GM18499 (cell line): ENCODE results near the gene MYLIP.

ENCODE experiments used
- ATAC-seq: cut with Tn5 transposase; IDR thresholded peaks from one replicate; pipeline ENCODE4 v1.9.1; 2021; ENCODE audit warnings: moderate number of reproducible peaks; ENCODE audit not compliant: insufficient read depth, unreplicated experiment

MYLIP gene

DNA sequence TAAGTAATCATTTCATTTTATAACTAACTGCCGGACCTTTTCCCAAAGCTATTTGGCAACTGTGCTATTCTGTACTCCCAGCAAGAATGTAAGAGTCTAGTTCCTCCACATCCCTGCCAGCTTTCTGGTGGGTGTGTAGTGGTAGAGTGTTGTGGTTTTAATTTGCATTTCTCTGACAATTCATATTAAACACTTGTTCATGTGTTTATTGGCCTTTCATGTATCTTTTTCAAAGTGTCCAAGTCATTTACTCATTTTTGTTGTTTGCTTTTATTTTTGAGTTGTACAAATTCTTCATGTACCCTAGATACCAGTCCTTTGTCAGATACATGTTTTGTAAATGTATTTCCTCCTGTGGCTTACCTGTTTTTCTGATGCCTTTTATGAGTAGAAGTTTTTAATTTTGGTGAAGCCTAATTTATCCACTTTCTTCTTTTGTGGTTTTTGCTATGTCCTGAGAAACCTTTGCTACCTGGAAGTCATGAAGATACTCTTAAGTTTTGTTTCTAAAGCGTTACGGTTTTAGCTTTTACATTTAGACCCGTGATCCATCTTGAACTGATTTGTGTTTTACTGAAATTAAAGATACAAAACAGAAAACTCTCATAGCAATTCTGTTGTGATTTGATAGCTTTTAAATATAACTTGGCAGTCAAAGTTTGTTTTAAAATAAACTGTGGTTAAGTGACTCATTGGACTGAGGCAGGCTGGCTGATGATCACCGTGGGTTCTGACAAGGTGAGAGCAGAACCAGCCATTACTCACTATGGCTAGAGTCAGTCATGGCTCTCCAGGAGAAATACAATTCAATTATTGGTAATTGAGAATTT lies 8.0 kb downstream of the MYLIP start:
- no peak for ATAC-seq

DNA sequence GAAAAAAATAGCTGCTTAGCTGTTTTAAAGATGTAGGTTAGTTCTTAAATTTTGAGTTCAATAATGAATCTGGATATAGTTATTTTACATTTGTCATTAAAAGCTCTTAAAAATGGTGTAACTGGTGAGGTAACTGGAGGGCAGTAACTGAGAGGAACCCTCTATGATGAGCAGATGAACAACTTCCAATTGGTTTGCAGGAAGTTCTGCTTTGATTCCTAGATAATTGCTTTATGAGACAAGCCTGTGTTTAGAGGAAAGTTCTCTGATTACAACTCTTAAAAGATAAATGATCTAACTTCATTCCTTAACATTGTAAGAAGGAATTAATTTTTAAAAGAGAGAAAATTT lies 8.5 kb downstream of the MYLIP start:
- ATAC-seq = no peak

DNA sequence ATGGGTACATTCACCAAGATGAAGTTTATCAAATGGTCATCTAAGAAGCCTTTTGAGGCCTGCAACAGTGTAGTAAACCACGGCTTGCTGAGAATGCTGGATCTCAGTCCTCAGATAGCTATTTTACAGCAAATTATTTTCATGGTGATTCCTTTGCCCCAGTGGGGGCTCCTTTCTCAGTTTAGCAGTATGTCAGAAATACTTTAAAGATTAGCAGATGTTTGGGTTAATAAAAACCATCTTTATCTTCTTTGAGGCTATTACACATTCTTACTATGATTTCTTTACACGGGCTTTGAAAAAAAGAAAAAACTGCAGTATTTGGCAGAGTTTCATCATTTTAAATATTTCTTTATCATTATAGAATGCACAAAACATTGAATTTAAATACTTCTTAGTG lies 10.7 kb downstream of the MYLIP start:
- ATAC-seq = no peak

DNA sequence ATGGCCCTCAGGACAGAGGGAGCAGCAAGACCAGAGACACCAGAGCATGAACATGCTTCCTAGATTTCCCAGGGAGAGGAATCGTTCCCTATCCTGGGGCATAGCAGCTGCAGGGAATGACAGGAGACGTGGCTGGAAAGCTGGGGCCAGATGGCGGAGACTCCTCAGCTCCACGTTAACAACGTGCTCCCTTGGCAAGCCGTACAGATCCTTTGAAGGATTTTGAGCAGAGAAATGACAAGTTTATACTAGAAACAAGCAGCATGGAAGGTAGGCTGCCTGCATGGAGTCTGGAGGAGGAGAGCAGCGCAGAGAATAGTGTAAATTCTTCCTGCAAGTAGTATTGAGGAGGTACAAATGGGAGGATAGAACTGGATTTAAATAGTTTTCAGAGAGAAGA lies 11.7 kb downstream of the MYLIP start:
- no peak for ATAC-seq

DNA sequence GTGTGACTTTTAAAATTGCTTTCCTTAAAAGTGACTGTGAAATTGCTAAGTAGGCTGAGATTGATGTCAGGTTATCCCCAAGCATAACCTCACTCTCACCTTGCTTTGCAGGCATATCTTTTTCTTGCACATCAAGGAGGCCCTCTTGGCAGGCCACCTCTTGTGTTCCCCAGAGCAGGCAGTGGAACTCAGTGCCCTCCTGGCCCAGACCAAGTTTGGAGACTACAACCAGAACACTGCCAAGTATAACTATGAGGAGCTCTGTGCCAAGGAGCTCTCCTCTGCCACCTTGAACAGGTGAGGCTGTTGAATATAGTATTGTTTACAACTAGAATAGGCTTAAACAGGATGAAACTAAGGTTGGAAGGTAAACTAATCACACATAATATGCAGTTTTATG lies 12.6 kb downstream of the MYLIP start:
- no peak for ATAC-seq

DNA sequence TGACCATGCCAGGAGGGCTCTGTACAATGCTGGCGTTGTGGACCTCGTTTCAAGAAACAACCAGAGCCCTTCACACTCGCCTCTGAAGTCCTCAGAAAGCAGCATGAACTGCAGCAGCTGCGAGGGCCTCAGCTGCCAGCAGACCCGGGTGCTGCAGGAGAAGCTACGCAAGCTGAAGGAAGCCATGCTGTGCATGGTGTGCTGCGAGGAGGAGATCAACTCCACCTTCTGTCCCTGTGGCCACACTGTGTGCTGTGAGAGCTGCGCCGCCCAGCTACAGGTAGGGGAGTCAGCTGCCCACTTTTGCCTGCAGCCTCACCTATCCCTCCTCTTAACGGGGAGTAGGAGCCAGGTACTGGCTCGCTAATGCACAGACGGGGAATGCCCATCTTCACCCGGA lies 16.2 kb downstream of the MYLIP start:
- ATAC-seq = no peak

DNA sequence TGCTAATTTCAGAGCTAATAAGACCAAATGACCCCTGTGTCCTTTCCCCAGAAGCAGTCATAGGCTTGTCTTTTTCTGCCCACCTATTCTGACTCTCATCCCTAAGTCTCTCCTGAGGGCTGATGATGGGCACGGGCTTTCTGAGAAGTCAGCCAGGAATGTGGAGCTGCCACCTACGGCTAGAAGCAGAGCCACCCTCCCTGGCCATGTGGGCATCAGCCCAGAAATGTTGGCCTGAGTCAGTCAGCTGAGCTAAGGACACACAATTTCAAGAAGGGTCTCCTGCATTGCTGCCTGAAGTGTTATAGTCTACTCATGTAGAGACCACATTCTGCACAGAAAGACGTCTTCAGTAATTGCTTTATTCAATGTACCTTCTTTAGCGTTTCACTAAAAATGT lies 17.1 kb downstream of the MYLIP start:
- ATAC-seq = no peak

DNA sequence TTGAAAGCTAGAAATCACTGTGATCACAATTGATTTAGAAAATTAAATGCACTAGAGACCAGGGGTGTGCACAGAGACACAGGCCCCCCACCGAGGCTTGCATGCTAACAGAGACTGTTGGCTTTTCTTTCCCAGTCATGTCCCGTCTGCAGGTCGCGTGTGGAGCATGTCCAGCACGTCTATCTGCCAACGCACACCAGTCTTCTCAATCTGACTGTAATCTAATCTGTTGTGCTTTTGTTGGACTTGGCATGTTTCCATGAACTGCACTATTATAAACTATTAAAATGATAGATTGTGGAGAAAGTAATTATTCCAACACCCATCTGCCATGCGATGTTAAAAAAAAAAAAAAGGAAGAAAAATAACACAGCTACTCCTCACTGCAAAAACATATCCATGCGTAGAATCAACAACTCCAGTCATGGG lies 17.7 kb downstream of the MYLIP start:
- no peak for ATAC-seq

DNA sequence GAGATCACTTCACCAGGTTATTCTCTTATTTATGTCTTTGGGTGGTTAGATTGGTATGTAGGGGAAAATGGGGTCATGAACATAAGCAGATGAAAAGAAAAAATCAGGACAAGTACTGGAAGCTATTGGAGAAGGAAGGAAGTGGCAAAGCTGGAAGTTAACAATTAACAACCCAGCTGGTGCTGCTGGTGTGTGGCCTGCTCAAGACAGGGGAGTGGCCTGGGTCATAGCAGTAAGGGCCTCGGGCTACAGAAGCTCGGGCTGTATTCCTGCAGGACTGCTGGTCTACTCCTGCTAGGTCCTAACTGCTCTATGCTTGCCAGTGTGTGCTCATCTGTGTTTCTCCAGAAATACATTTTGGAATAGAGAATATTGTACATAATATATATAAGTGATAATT lies 19.6 kb downstream of the MYLIP start:
- no peak for ATAC-seq

DNA sequence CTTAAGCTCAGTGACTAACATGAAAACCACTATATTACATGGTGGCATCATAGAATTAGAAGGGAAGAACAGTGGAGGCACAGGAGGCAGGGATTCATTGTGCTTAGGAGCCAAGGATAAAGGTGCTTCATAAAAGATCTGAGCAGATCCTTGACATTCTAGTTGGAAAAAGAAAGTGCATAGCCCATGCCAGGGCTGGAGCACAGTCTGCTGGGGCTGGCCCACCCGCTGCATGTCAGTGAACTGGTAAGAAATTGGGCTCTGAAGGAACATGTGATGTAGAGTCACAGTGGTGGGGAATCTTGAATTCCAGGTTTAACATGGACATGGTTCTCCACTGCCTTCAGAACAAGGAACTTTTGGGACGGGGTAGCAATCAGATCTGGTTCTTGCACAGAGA lies 20.4 kb downstream of the MYLIP start:
- ATAC-seq = no peak

DNA sequence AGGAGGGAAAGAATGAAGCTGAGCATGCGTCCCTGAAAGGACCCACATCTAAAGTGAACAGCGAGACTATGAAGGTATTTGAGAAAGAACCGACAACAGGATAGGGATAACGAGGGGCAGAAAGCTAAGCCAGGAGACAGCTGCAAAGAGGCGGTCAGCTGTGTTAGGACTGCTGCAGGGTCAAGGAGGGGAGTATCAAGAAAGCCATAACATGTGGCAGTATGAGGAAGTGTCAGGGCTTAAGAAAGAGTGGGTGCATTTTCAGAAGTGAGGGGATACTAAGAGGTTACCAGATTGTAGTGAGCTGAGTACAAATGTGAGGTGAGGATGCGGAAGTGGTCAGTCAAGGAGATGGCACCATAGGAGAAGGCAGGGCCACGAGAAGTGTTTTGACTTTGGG lies 21.2 kb downstream of the MYLIP start:
- ATAC-seq = no peak

DNA sequence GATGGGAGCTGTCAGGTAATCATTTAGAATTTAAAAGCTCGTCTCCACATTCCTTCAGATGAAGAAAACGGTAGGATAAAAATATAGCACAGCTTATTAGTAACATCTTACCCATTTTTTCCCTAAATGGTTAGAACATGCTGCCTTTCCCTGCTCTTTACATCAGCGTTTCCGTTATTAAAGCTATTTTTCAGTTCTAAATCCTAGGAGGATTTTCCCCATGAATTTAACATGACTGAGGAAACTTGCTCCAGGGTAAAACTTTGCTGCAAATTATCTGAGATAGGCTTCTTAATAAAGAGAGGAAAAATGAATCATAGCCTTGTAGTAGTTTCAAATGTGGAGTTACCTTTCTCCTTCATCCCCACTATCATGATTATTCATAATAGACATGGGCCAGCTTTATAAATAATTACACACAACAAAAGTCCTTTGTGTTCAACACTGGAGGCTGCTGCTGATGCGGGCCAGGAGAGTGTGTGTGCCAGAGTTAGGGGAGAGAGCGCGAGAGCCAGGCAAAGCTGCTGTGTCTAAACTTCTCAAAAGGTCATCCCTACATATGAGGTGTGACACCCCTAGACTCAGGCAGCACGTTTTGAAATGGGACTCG lies 24.4 kb downstream of the MYLIP start:
- ATAC-seq = no peak

DNA sequence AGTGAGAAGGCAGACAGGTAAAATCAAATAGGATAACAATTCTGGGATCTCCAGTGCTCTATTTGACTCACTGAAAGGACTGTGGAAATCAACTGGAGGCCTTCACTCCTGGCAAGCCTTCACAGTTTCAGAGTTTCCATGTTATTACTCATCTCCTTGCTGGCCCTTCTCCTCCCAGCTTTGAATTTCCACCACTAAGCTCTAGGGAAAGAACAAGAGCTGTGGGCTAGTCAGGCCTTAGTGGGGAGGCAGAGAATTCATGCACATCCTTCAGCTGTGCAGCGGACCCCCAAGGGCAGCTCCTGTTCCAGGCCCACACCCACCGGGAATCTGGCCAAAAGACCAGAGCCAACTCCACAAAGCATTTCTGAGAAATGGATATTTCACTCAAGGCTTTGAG lies 26.0 kb downstream of the MYLIP start:
- no peak for ATAC-seq

DNA sequence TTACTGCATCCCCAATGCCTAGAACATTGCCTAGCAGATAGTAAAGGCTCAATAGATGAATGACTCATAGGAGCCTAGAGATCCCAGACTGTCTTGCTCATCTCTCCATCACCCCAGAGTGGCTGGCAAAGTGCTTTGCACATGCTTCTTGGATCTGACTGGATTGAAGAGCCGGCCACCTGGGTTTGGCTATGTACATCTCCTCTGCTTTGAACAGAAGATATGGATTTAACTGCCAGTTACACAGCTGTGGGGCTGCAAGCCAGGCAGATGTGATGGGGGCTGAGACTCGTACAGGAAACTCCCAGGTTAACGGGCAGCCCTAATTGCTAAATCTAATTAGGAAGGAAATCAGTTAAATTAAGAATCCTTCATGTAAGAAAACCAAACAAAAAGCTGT lies 28.6 kb downstream of the MYLIP start:
- ATAC-seq = no peak

DNA sequence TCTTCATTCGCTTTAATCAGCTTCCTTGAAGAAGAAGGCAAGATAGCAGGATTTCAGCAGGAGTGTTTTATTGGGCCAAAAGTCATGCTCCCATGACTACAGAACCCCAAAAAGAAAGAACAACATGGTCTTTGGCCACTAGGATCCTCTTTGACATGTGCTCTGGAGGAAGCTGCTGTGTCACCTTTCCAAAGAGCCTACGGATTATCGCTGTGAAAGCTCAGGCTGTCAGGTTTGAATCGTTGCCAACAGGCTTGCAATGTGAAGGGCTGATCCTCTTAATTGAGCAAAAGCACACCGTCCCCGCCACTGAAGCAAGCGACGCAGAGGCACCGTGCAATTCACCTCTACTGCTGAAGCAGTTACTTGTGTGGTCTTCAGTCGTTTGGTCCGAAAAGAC lies 29.0 kb downstream of the MYLIP start:
- no peak for ATAC-seq

DNA sequence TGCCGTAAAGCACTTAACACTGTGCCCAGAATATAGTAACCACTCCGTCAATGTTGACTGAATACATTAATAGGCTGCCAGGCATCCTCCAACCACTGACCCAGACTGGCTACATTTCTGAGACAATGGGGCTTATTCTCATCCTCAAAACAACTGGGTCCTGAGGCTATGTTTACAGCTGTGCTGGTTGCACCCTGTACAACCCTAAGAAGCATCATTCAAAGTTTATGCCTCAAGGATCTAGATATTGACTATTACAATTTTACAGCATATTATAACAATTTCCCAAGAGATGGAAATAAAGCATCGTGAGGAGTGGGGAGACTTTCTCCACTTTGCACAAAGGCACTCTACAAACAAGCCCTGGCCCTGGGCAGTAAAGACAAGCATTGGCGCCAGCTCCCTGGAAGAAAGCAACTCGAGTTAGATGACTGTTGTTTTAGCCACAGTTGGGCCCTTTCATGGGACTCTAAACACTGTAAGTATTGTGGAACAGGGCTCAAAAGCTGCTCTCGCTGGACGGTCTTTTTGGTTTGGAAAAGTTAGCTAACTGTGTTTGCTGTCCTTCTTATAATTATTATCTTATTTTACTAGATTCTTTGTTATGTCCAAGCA lies 30.2 kb downstream of the MYLIP start:
- no peak for ATAC-seq

DNA sequence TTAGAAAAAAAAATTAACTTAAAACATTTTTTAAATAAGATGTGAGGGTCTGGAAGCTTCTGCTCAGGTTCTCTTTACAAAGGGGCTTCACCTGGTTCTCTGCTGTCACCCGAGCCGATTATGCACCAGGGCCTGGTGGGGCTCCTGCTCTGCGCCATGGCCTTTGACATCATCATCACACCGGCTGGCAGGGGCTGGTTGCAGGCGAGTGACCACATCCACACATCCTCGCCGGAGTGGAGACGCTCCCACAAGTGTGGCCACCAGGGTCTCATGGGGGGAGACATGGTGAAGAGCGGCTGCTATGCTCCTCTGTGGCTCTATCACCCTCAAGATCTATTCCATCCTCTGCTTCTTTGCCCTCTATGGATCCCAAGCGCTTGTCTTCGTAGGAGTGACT lies 31.9 kb downstream of the MYLIP start:
- no peak for ATAC-seq

DNA sequence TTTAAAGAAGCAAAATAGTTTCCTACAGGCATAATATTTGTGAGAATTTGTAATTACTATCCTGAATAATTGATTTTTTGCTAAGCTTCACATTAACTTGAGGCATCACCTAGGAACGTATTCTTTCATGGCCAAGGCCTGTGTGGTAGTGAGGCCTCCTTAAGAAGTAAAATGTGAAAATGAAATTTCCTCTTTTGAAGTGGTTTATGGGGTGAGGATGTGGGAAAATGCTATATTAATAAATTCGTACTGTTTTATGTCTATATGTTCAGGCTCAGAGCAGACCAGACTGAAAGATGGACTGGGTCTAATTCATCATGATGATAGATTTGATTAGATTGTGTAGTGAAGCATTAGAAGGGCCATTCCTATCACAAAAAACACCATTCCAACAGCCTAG lies 33.1 kb downstream of the MYLIP start:
- ATAC-seq = no peak

DNA sequence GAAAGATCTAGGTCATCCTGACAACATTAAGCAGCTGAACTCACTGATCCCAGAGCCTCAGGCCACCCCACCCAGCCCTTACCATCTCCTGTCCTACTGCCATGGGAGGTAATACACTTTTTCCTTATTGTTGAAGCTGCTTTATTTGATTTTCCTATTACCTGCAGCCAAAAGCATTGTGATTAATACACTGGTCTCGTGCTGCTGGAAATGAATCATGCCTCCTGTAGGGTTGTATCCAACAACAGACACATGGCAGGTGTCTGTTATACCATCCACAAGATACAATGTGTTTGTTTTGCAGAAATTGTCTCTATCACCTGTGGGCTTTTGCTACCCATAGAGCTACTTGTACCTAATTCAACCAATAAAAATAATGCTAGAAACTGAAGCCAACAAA lies 34.2 kb downstream of the MYLIP start:
- ATAC-seq = no peak

DNA sequence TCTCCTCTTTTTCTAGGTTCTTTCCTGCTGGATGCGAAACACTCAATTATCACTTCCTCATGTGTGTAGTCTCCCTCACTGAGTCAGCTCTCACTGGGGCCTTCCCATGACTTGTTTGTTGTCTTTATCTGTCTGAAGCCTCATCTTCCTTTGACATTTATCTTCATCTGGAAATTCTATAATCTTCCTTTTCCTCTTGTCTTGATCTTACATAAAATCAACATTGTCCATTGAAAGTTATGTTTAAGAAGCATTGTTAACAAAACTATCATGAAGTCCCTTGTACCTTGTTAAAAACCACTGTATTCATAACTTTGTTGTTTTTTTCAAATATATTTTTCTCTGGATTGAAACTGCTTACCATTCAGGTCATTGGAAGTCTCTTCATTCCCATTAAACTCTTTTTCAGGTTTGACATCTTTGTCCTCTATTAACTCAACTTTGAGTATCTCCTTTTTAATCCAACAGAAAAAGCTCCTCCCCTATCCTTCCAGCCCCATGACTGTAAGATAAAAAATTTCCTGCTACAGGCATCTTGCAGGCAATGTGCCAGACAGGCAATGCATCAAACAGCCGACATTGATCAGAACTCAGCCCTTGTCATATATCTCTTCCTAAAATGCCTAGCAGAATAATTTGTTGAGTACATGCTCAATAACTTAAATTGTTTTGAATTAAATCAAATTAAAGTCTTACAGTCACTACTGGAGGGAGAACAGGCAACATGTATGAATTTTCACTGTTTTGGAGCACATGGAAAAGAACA lies 34.8 kb downstream of the MYLIP start:
- ATAC-seq = no peak

DNA sequence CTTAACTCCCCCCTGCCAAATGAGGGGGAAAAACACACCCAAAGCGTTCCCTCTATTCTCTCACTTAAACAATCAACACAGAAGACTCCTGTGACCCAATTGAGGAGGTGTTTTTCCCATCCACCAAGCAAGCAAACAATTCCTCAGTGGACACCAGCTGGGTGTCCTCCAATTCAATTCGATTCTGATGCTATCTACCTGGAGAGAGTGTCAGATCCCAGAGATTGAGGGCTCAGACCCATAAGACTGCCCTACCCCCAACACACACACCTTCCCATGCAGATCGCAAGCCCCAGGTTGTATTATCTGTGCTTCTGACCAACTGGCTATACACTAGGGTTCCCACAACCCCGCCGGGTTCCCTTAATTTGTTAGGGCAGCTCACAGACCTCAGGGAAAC lies 36.8 kb downstream of the MYLIP start:
- ATAC-seq = no peak
